GM13976 (cell line): Measurements from ENCODE around the gene LTA.
"Not testable (repeated sequence)": the region's sequence is repeated elsewhere in the genome, so short reads cannot be mapped to it uniquely, and the experiment has no call there.

Source experiments
- DNase-seq: peaks from one replicate; pipeline ENCODE4 v3.0.0; 2012; ENCODE audit warnings: low spot score
- in situ Hi-C: fragments of 300-500 bp; cut with MboI; formaldehyde crosslinking; loops from one replicate; pipeline ENCODE4 v1.12.0; 2022; ENCODE audit warnings: low sequenced_read_pairs, mixed read lengths, inconsistent platforms; ENCODE audit not compliant: unreplicated experiment
- TF ChIP-seq, protein P1 (sequence below): IDR thresholded peaks from 2 replicates; pipeline ENCODE4 v1.5.1; 2012; ENCODE audit warnings: borderline replicate concordance, mild to moderate bottlenecking; ENCODE audit not compliant: insufficient read depth; ENCODE audit errors: extremely low read depth, missing control alignments, control extremely low read depth

LTA gene

DNA sequence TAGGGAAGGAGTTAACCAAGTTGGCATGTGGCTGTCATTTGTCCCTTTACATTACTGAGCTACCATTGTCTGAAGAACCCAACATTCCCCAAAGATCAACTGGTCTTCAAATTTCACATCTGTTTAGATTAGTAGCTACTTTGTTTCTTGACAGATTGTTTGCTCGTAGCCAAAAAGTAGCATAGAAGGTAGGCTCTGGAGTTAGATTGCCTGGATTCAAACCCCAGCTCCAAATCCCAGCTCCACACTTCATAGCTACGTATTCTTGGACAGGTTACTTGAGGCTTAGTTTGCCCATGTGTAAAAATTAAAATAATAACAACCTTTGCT lies 23.6 kb upstream of the LTA start:
- in situ Hi-C loops: loop anchor here (5.0 kb wide), 1 partner anchor 49 kb away; no protein-coding TSS in a partner anchor
- TF ChIP-seq, protein P1, sequence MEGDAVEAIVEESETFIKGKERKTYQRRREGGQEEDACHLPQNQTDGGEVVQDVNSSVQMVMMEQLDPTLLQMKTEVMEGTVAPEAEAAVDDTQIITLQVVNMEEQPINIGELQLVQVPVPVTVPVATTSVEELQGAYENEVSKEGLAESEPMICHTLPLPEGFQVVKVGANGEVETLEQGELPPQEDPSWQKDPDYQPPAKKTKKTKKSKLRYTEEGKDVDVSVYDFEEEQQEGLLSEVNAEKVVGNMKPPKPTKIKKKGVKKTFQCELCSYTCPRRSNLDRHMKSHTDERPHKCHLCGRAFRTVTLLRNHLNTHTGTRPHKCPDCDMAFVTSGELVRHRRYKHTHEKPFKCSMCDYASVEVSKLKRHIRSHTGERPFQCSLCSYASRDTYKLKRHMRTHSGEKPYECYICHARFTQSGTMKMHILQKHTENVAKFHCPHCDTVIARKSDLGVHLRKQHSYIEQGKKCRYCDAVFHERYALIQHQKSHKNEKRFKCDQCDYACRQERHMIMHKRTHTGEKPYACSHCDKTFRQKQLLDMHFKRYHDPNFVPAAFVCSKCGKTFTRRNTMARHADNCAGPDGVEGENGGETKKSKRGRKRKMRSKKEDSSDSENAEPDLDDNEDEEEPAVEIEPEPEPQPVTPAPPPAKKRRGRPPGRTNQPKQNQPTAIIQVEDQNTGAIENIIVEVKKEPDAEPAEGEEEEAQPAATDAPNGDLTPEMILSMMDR: no peak
- no peak for DNase-seq

DNA sequence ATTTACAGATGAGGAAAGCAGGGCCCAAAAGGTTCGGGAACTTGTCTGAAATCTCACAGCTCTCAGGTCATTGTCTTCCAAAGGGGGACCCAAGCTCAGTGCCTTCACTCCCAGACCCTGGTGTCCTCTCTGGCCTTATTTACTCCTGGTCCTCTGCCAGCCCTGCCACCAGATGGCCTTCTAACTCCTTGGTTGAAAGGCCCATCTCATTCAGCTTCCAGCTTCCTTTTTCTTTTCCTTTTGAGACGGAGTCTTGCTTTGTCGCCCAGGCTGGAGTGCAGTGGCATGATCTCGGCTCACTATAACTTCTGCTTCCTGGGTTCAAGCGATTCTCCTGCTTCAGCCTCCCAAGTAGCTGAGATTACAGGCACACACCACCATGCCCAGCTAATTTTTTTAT lies 20.7 kb upstream of the LTA start:
- TF ChIP-seq, protein P1: peak; percentile 84
- DNase-seq: peak; percentile 69
- in situ Hi-C loops: not testable (repeated sequence)

DNA sequence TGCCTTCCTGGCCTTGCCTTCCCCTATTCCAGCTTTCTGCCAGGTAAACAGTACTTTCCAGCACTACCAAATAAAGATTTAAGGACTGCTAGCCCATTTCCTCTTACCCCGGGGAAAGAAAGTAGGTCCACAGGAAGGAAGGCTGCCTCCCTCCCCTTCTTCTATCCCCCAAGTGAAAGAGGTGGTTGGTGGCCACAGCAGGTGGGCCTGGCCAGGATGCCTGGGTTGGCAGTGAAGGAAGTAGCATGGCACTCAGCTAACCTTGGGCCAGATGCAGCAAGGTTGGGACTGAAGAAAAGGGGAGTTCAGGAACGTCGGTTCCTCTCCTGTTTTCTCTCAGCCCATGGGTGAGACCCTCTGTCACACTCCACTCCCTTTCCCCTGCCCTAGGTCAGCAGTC lies 15.8 kb upstream of the LTA start:
- in situ Hi-C loops: no loop called here
- DNase-seq: no peak
- TF ChIP-seq, protein P1: no peak

DNA sequence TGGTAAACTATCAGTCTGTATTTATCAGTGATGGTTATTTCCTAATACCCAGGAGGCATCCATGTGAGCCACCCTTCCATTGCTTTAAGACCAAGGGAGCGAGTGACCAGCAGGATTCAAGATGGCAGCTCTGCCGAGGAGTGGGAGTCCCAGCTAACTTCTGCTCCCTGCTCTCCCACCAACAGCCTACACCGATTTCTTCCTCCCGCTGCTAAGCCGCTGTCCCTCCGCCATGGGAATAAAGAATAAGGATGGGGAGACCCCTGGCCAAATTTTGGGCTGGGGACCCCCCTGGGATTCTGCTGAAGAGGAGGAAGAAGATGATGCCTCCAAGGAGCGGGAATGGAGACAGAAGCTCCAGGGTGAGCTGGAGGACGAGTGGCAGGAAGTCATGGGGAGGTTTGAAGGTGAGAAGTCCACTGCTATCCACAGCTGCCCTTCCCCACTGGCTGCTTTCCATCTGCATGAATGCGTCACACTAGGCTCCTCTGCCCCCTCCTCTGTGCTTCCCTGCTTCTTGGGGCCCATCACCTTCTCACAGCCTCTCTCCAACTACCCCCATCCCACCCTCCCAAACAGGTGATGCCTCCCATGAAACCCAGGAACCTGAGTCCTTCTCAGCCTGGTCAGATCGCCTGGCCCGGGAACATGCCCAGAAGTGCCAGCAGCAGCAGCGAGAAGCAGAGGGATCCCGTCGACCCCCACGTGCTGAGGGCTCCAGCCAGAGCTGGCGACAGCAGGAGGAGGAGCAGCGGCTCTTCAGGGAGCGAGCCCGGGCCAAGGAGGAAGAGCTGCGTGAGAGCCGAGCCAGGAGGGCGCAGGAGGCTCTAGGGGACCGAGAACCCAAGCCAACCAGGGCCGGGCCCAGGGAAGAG lies 14.4 kb upstream of the LTA start:
- in situ Hi-C loops: no loop called here
- TF ChIP-seq, protein P1: no peak
- no peak for DNase-seq

DNA sequence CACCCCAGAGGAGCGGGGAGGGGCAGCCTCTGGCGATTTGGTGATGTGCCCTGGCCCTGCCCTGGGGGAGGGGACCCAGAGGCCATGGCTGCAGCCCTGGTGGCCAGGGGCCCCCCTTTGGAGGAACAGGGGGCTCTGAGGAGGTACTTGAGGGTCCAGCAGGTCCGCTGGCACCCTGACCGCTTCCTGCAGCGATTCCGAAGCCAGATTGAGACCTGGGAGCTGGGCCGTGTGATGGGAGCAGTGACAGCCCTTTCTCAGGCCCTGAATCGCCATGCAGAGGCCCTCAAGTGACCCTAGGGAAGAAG lies 13.8 kb upstream of the LTA start:
- DNase-seq: no peak
- in situ Hi-C loops: no loop called here
- TF ChIP-seq, protein P1: no peak

DNA sequence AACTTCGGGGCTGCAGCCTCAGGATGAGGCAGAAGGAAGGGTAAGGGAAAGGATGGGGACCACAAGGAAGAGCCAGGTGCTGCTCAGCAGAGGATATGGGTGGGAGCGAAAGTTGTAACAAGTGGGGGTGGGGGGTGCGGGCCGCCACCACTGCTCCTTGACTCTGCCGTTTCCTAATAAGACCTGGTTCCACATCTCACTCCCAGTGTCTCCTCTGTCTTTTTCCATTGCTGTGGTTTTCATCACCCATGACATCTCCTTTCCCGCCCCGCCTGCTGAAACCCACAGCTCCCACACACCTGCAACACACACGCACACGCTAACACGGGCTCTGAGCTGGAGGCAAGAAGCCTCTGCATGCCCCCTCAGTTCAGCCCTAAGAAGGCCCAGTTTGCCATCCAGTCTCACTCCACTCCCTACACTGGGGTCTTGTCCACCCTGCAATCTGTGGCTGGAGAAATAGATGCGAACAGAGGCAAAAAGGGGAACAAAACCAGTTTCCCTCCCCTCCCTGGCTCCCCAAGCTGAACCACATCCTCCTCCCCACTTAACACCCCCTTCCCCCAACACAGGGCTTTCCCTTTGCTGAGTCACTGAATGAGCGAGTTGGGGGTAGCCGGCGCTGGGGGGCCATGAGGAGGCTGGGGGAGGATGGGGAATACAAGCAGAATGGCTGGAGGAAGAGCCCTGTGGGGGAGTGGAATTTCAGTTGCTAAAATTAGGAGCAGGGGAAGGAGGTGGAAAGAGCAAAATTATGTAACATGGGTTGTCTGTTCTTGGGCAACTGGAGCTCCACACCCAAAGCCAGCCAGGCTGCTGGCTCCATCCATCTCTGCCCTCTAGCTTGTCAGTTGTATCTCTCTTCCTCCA lies 13.2 kb upstream of the LTA start:
- in situ Hi-C loops: no loop called here
- TF ChIP-seq, protein P1: no peak
- peak; percentile 82 for DNase-seq
